Ascending aorta (tissue), 2 donors: ENCODE results near the gene UQCRHL. TPM values are rescaled to one million over a fixed set of nuclear protein-coding genes. Genes with fewer than 3 reads are reported as not detected.

ENCODE experiments used
- DNase-seq, 2 donors: peaks; one replicate each; pipeline ENCODE4 v3.0.0-alpha.2; 2019; ENCODE audit warnings: low spot score in 2 of 2
- H3K27ac ChIP-seq, 2 donors: fragments of 200-600 bp; sonication (generic); one replicate each; pipeline ENCODE4 v1.5.1; 2016 to 2017; ENCODE audit warnings: mild to moderate bottlenecking in 1 of 2
- H3K27me3 ChIP-seq: fragments of 200-600 bp; sonication (generic); one replicate; pipeline ENCODE4 v1.5.1; 2017
- H3K36me3 ChIP-seq, 2 donors: fragments of 200-600 bp; sonication (generic); one replicate each; pipeline ENCODE4 v1.5.1; 2016
- H3K4me1 ChIP-seq, 2 donors: fragments of 200-600 bp; sonication (generic); one replicate each; pipeline ENCODE4 v1.5.1; 2016 to 2017; ENCODE audit warnings: mild to moderate bottlenecking in 1 of 2
- H3K4me3 ChIP-seq, 2 donors: fragments of 200-600 bp; sonication (generic); one replicate each; pipeline ENCODE4 v1.5.1; 2016 to 2017; ENCODE audit warnings: mild to moderate bottlenecking in 1 of 2
- H3K9me3 ChIP-seq, 2 donors: fragments of 200-600 bp; sonication (generic); one replicate each; pipeline ENCODE4 v1.5.1; 2016
- intact Hi-C: fragments of 100-400 bp; cut with DNase I; formaldehyde crosslinking; loops from one replicate; pipeline ENCODE4 v1.15.1; 2023
- total RNA-seq: library from RNA; depleted of rRNA; stranded (reverse); fragments of >200 nt; gene quantifications from one replicate; pipeline ENCODE4 v1.1.0, GENCODE V29; 2016
- TF ChIP-seq, protein P1 (sequence below), 3 experiments: fragments of 200-600 bp in 2 of 3; fragments of 450-650 bp in 1 of 3; sonication (generic) in 2 of 3; IDR thresholded peaks; one replicate each; pipeline ENCODE4 v1.5.1; 2016 to 2019; ENCODE audit warnings: antibody characterized with exemption in 3 of 3, mild to moderate bottlenecking in 1 of 3, moderate library complexity in 1 of 3

The UQCRHL gene
- total RNA-seq, 1 donor from 2014 or later: not detected

DNA sequence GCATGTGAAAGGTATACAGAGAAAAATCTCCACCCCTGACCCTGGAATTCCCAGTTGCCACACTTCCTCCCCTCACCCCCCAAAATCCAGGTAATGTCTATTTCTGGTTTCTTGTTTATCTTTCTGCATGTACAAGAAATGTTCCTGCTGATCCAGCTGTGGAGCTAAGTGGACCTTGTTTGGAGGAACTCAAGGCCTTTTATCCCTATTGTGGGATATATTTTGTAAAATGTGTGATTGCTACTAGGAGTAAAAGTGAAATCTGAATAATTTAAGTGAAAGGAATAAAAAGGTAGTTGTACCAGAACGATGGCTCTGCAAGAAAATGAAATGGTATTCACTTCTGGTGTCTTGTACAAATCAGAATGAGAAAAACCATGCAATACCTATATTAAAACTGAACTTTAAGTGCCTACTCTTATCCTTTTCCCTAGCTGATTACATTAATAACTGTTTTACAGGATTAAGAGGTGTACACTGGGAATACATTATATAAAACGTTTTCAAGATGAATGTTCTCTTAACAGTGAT, 43.1 kb upstream of the UQCRHL start:
- H3K9me3 ChIP-seq: no peaks in the 10 kb centered on the region
- intact Hi-C loops: no loop called here
- no peaks in the 10 kb centered on the region for H3K36me3 ChIP-seq
- peak overlapping the region in 1 of 2 donors; percentile 99 for H3K27ac ChIP-seq
- H3K4me3 ChIP-seq: peak overlapping the region; percentile 98 to 100
- no peak for DNase-seq
- H3K27me3 ChIP-seq: no peaks in the 10 kb centered on the region
- TF ChIP-seq, protein P1, sequence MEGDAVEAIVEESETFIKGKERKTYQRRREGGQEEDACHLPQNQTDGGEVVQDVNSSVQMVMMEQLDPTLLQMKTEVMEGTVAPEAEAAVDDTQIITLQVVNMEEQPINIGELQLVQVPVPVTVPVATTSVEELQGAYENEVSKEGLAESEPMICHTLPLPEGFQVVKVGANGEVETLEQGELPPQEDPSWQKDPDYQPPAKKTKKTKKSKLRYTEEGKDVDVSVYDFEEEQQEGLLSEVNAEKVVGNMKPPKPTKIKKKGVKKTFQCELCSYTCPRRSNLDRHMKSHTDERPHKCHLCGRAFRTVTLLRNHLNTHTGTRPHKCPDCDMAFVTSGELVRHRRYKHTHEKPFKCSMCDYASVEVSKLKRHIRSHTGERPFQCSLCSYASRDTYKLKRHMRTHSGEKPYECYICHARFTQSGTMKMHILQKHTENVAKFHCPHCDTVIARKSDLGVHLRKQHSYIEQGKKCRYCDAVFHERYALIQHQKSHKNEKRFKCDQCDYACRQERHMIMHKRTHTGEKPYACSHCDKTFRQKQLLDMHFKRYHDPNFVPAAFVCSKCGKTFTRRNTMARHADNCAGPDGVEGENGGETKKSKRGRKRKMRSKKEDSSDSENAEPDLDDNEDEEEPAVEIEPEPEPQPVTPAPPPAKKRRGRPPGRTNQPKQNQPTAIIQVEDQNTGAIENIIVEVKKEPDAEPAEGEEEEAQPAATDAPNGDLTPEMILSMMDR (IDR thresholded peaks at IDR 0.05): no peak
- peaks cover 6 to 43% of the 10 kb centered on the region in 2 donors for H3K4me1 ChIP-seq

DNA sequence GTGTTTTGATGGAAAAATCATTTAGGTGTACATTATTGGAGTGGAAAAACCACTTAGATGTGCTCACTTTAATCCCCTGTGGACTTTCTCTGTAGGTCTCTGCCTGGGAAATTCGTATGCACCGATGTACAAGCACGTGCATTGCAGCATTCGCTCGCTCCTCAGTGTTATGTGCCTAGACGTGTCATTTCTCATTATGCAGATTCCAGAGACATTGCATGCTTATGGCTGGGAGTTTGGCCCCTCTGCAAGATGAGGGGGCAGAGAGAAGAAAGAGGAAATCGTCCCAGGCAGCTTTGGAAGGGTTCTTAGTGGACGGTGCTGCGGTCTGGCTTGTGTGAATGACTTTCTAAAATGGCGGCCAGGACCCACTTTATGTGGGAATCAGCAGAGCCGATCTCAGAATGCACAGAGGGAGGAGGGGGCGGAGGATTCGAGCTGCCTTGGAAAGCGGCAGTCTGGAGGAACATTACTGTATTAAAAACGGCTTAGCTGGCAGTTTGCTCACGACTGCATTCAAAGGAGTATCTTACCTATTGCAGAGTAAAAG, 42.4 kb upstream of the UQCRHL start:
- intact Hi-C loops: loop anchor here (1.0 to 5.0 kb wide), 2 partner anchors 36 to 53 kb away; no protein-coding TSS in a partner anchor
- TF ChIP-seq, protein P1 (IDR thresholded peaks at IDR 0.05): no peak
- Histone ChIP-seq H3K9me3 (no peaks in the 10 kb centered on the region), H3K27me3 (no peaks in the 10 kb centered on the region), H3K4me1 (peaks cover 6 to 39% of the 10 kb centered on the region in 2 donors), H3K36me3 (no peaks in the 10 kb centered on the region), H3K27ac (peak overlapping the region; percentile 96 to 99), H3K4me3 (peak overlapping the region; percentile 98 to 100)
- DNase-seq: no peak

- H3K27me3 ChIP-seq: no peaks in the 10 kb centered on the region
- peaks cover 10 to 45% of the 10 kb centered on the region in 2 donors for H3K4me1 ChIP-seq
- TF ChIP-seq, protein P1 (IDR thresholded peaks at IDR 0.05): no peak
- peak; percentile 49 to 93 for DNase-seq
- peak overlapping the region; percentile 96 to 99 for H3K27ac ChIP-seq
- H3K4me3 ChIP-seq: peak overlapping the region; percentile 98 to 100
- no peaks in the 10 kb centered on the region for H3K9me3 ChIP-seq
- intact Hi-C loops: loop anchor here (1.0 to 5.0 kb wide), 2 partner anchors 37 to 52 kb away; no protein-coding TSS in a partner anchor
- no peaks in the 10 kb centered on the region for H3K36me3 ChIP-seq
Measured at GRCh38 chr1:15848929-15849774, 41.7 kb upstream of the UQCRHL start.

DNA sequence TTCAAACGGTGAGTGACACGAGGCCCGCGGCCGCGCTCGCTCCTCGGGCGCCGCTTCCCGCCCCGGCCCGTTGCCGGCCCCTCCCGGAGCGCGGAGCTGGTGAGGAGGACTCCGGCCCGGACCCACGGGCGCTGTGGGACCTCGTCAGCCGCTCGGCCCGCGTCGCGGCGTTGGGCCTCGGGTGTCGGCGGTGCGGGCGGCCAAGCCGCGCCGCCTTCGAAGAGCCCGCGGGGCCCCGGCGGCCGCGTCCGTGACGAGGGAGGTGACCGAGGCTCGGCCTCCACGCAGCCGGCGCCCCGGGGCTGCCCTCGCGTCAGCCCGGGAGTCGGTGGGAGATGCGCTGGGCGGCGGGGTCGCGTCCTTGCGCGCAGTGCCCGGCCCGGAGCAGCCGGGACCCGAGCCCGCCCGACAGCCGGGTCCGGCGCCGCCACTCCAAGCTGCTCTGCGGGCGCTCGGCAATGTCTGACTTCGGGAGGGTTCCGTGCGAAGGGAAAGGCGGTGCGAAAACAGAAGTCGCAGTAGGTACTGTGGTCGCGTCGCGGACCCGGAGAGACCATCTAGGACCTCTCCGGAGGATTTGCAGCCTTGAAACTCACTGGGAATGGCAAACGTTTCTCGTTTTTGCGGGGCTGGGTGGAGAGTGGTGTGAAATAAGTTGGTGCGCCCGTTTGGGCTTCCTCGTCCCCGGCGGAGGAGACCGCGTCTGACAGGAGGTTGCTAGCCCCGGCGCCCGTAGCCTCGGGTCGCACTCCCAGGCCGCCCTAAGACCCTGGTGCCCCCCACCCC, 40.9 kb upstream of the UQCRHL start:
- Histone ChIP-seq H3K4me3 (peak overlapping the region; percentile 98 to 100), H3K36me3 (no peaks in the 10 kb centered on the region), H3K27me3 (no peaks in the 10 kb centered on the region), H3K9me3 (no peaks in the 10 kb centered on the region), H3K4me1 (peaks cover 10 to 47% of the 10 kb centered on the region in 2 donors), H3K27ac (peak overlapping the region; percentile 96 to 99)
- TF ChIP-seq, protein P1 (IDR thresholded peaks at IDR 0.05): no peak
- intact Hi-C loops: loop anchor here (5.0 kb wide), 1 partner anchor 51 kb away; no protein-coding TSS in a partner anchor
- peak in 1 of 2 donors; percentile 71 for DNase-seq

DNA sequence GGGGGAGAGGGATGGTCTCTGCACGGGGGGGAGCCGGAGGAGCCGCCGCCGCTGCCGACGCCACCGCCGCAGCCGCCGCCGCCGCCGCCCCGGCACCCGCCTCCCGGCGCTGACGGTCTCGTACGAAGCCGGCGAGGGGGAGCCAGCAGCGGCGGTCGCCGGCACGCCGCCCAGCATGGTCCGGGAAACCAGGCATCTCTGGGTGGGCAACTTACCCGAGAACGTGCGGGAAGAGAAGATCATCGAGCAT, 40.4 kb upstream of the UQCRHL start:
- Histone ChIP-seq H3K4me3 (peak overlapping the region; percentile 98 to 100), H3K27me3 (no peaks in the 10 kb centered on the region), H3K4me1 (peaks cover 9 to 42% of the 10 kb centered on the region in 2 donors), H3K27ac (peak overlapping the region; percentile 96 to 99), H3K36me3 (no peaks in the 10 kb centered on the region), H3K9me3 (no peaks in the 10 kb centered on the region)
- DNase-seq: no peak
- TF ChIP-seq, protein P1 (IDR thresholded peaks at IDR 0.05): no peak
- intact Hi-C loops: loop anchor here (1.0 to 5.0 kb wide), 2 partner anchors 12 to 51 kb away; no protein-coding TSS in a partner anchor
